Adrenal gland (tissue), 19 donors: ENCODE data around the gene SLC15A5. TPM values are rescaled to one million over a fixed set of nuclear protein-coding genes. Genes with fewer than 3 reads are reported as not detected.

Experiments used
- DNase-seq, 7 donors: peaks; one replicate each; pipeline ENCODE4 v3.0.0-alpha.2; 2019 to 2020
- H3K27ac ChIP-seq, 5 donors: fragments of 200-600 bp; sonication (generic) in 4 of 5; 1 replicate in 3 of 5; 2 replicates in 2 of 5; pipeline versions ENCODE4 v1.5.1 to v1.8.0; 2016 to 2020; ENCODE audit warnings: mild to moderate bottlenecking in 1 of 5
- H3K27me3 ChIP-seq: fragments of 200-600 bp; 2 replicates; pipeline ENCODE4 v1.8.0; 2021
- H3K36me3 ChIP-seq, 2 donors: fragments of 200-600 bp; replicated peaks in 1 of 2; 1 replicate in 1 of 2; 2 replicates in 1 of 2; pipeline versions ENCODE4 v1.5.1 to v1.8.0; 2018 to 2022
- H3K4me1 ChIP-seq, 2 donors: fragments of 200-600 bp; replicated peaks in 1 of 2; 1 replicate in 1 of 2; 2 replicates in 1 of 2; pipeline versions ENCODE4 v1.5.1 to v1.8.0; 2018 to 2021
- H3K4me3 ChIP-seq, 4 donors: fragments of 200-600 bp; sonication (generic) in 3 of 4; one replicate each; pipeline ENCODE4 v1.5.1; 2016 to 2018
- H3K9me3 ChIP-seq, 3 donors: fragments of 200-600 bp; sonication (generic) in 1 of 3; replicated peaks in 1 of 3; 1 replicate in 2 of 3; 2 replicates in 1 of 3; pipeline versions ENCODE4 v1.5.1 to v1.8.0; 2016 to 2021
- CTCF ChIP-seq, 6 experiments: fragments of 450-650 bp in 4 of 6; fragments of 200-600 bp in 2 of 6; sonication (generic) in 1 of 6; IDR thresholded peaks; 1 replicate in 5 of 6; 2 replicates in 1 of 6; pipeline versions ENCODE4 v1.5.1 to v1.8.0; 2016 to 2021; ENCODE audit warnings: antibody characterized with exemption in 6 of 6, mild to moderate bottlenecking in 2 of 6, moderate library complexity in 1 of 6
- POLR2A ChIP-seq, 2 donors: fragments of 450-650 bp; IDR thresholded peaks; one replicate each; pipeline ENCODE4 v1.6.1; 2017; ENCODE audit warnings: antibody characterized with exemption in 2 of 2, mild to moderate bottlenecking in 2 of 2, moderate library complexity in 1 of 2
- WGBS, 4 donors: extraction: QIAGEN DNeasy Blood & Tissue Kit in 2 of 4; methylation state at CpG; one replicate each; pipeline versions ENCODE4 v1.1.5 to v1.1.7; 2013 to 2017; 5-methylcytosine and 5-hydroxymethylcytosine counted together
- intact Hi-C, 2 donors: fragments of 100-400 bp; cut with DNase I; formaldehyde crosslinking; loops; one replicate each; pipeline versions ENCODE4 v1.14.1 to v1.15.0; 2022 to 2023
- long read RNA-seq, 10 donors: library from polyadenylated mRNA in 3 of 10; unstranded in 2 of 10; stranded (forward) in 1 of 10; transcript quantifications; one replicate each; pipeline ENCODE4 v2.0.0 and lab custom pipeline, GENCODE V29; 2021 to 2026
- polyA plus RNA-seq, 3 donors: library from polyadenylated mRNA; stranded (reverse); fragments of 200-250 nt in 2 of 3; fragments of 350-450 nt in 1 of 3; fragmentation: Illumina TruSeq in 1 of 3; extraction: RNeasy Lipid Tissue Mini Kit (QIAGEN cat#74804) in 1 of 3; gene quantifications; one replicate each; pipeline ENCODE4 v1.2.3, GENCODE V29; 2013 to 2014
- total RNA-seq, 9 donors: library from RNA; depleted of rRNA in 4 of 9; stranded (reverse); fragments of >200 nt in 4 of 9; fragments of 120-200 nt in 1 of 9; fragmentation: NEBNext Ultra II Directional in 1 of 9; extraction: Animal tissue kit (Norgen Biotek cat#: 25700) in 1 of 9; gene quantifications; one replicate each; pipeline versions ENCODE4 v1.1.0 to v1.2.4, GENCODE V29; 2013 to 2023
- donor health status: healthy with polysubstance abuse.
- donor health status: Bipolar disorder and iron deficiency.
- donor health status: DM: yes; HTN: yes; CAD: no.
- donor health status: DM: no; HTN: no; CAD: no.
- donor health status: DM: no; HTN: no; CAD: no.
- donor health status: DM: yes; HTN: yes; CAD: no.

The SLC15A5 gene
- total RNA-seq (not detected), polyA plus RNA-seq (not detected)
- long read RNA-seq, donor 1, partial matches to known transcripts = 1,877 of 2,095 reads
- long read RNA-seq, donor 1, other reads (novel, unspliced or antisense) = 218 of 2,095 reads
- long read RNA-seq, donor 2 = 0 reads
- long read RNA-seq, donor 3 = 0 reads
- long read RNA-seq, donor 4 = 0 reads
- long read RNA-seq, donor 5 = 0 reads
- long read RNA-seq, donor 6 = 0 reads
- long read RNA-seq, donor 7 = 0 reads
- long read RNA-seq, donor 8 = 0 reads
- long read RNA-seq, donor 9 = 0 reads
- long read RNA-seq, donor 10 = 0 reads

GRCh38 chr12:16277585-16277984, at the start of gene SLC15A5:
Gene SLC15A5, minus strand, starts transcription at chr12:16277685. Its CDS starts 0 bp downstream, at chr12:16277685.
- 71 to 80% (median 76%) methylated on average over 5 of the region's 5 CpGs for WGBS, 4 donors
- no peak for DNase-seq
- intact Hi-C loops = no loop called here

GRCh38 chr12:16325426-16325825, 47.9 kb upstream of the SLC15A5 start:
- no peaks in the 10 kb centered on the region for H3K9me3 ChIP-seq
- no peak for DNase-seq
- H3K27me3 ChIP-seq = no peaks in the 10 kb centered on the region
- no peaks in the 10 kb centered on the region for H3K4me1 ChIP-seq
- 29 to 45% (median 35%) methylated on average over 3 of the region's 3 CpGs for whole genome bisulfite sequencing, 4 donors
- no peak for TF ChIP-seq POLR2A (IDR thresholded peaks at IDR 0.05)
- no peak for TF ChIP-seq CTCF (IDR thresholded peaks at IDR 0.05)
- H3K4me3 ChIP-seq = no peak overlapping the region
- H3K36me3 ChIP-seq = no peaks in the 10 kb centered on the region
- H3K27ac ChIP-seq = no peak overlapping the region
- intact Hi-C loops = no loop called here

More at GRCh38 chr12:16277585-16277984, at the start of gene SLC15A5:
- no peaks in the 10 kb centered on the region for H3K27me3 ChIP-seq
- H3K27ac ChIP-seq = no peak within 1 kb of the TSS
- H3K4me1 ChIP-seq = no peaks in the 10 kb centered on the region
- H3K4me3 ChIP-seq = no peak within 1 kb of the TSS
- no peaks in the 10 kb centered on the region for H3K9me3 ChIP-seq
- H3K36me3 ChIP-seq = no peaks in the 10 kb centered on the region
- TF ChIP-seq CTCF (IDR thresholded peaks at IDR 0.05) = no peak
- no peak for TF ChIP-seq POLR2A (IDR thresholded peaks at IDR 0.05)

- no peaks in the 10 kb centered on the region for H3K27me3 ChIP-seq
- H3K27ac ChIP-seq = no peak overlapping the region
- no peaks in the 10 kb centered on the region for H3K4me1 ChIP-seq
- 91 to 98% (median 95%) methylated on average over 3 of the region's 3 CpGs for WGBS, 4 donors
- H3K9me3 ChIP-seq = no peaks in the 10 kb centered on the region
- H3K36me3 ChIP-seq = no peaks in the 10 kb centered on the region
- TF ChIP-seq POLR2A (IDR thresholded peaks at IDR 0.05) (no peak), CTCF (IDR thresholded peaks at IDR 0.05) (no peak)
- no peak for DNase-seq
- H3K4me3 ChIP-seq = no peak overlapping the region
- intact Hi-C loops = no loop called here
Measured at GRCh38 chr12:16324772-16325171, 47.3 kb upstream of the SLC15A5 start.

GRCh38 chr12:16324272-16324671, 46.8 kb upstream of the SLC15A5 start:
- no peaks in the 10 kb centered on the region for H3K4me1 ChIP-seq
- H3K27ac ChIP-seq = no peak overlapping the region
- intact Hi-C loops = no loop called here
- no peak for DNase-seq
- H3K27me3 ChIP-seq = no peaks in the 10 kb centered on the region
- TF ChIP-seq POLR2A (IDR thresholded peaks at IDR 0.05) (no peak), CTCF (IDR thresholded peaks at IDR 0.05) (no peak)
- no peaks in the 10 kb centered on the region for H3K9me3 ChIP-seq
- H3K4me3 ChIP-seq = no peak overlapping the region
- no peaks in the 10 kb centered on the region for H3K36me3 ChIP-seq
- WGBS, 4 donors = 68 to 78% (median 73%) methylated on average over 5 of the region's 5 CpGs
